HepG2 (cell line): ENCODE measurements around the gene FAM118A. TPM values are rescaled to one million over a fixed set of nuclear protein-coding genes. Genes with fewer than 3 reads are reported as not detected.

Experiments used
- AFF4 ChIP-seq: sonication (generic); formaldehyde crosslinking; IDR thresholded peaks from 2 replicates; pipeline ENCODE4 v1.4.0; 2020; ENCODE audit warnings: missing genetic modification reagents
- ATAD3A ChIP-seq: sonication (generic); formaldehyde crosslinking; IDR thresholded peaks from 2 replicates; pipeline ENCODE4 v1.4.0; 2020; ENCODE audit warnings: missing genetic modification reagents
- ATF5 ChIP-seq: sonication (generic); formaldehyde crosslinking; IDR thresholded peaks from 2 replicates; pipeline ENCODE4 v1.4.0; 2020; ENCODE audit warnings: mild to moderate bottlenecking, low read depth, missing genetic modification reagents
- GFI1 ChIP-seq: sonication (generic); formaldehyde crosslinking; IDR thresholded peaks from 2 replicates; pipeline ENCODE4 v1.5.0; 2020; ENCODE audit warnings: missing genetic modification reagents, mild to moderate bottlenecking, borderline replicate concordance
- GRHL1 ChIP-seq: sonication (generic); formaldehyde crosslinking; conservative IDR thresholded peaks from 2 replicates; pipeline ENCODE4 v1.8.0; 2022; ENCODE audit warnings: missing genetic modification reagents
- HCFC1 ChIP-seq: fragments of 150-350 bp; IDR thresholded peaks from 2 replicates; pipeline ENCODE4 v1.6.1; 2014; ENCODE audit warnings: low read depth, low read length
- HDAC2 ChIP-seq: sonication (generic); formaldehyde crosslinking; IDR thresholded peaks from 2 replicates; pipeline ENCODE4 v1.4.0; 2020; ENCODE audit warnings: missing genetic modification reagents
- HIC2 ChIP-seq: sonication (generic); formaldehyde crosslinking; IDR thresholded peaks from 2 replicates; pipeline ENCODE4 v1.9.0; 2022; ENCODE audit warnings: low read depth, missing genetic modification reagents
- LBX2 ChIP-seq: sonication (generic); formaldehyde crosslinking; IDR thresholded peaks from 2 replicates; pipeline ENCODE4 v1.5.0; 2020; ENCODE audit warnings: missing genetic modification reagents, mild to moderate bottlenecking, borderline replicate concordance
- TRAFD1 ChIP-seq: sonication (generic); formaldehyde crosslinking; IDR thresholded peaks from 2 replicates; pipeline ENCODE4 v1.5.1; 2020; ENCODE audit warnings: missing genetic modification reagents, mild to moderate bottlenecking, borderline replicate concordance
- ZNF292 ChIP-seq: sonication (generic); formaldehyde crosslinking; IDR thresholded peaks from 2 replicates; pipeline ENCODE4 v1.8.1; 2022; ENCODE audit warnings: mild to moderate bottlenecking, low read depth, missing genetic modification reagents, borderline replicate concordance
- ZNF710 ChIP-seq: sonication (generic); formaldehyde crosslinking; IDR thresholded peaks from 2 replicates; pipeline ENCODE4 v1.5.0; 2020; ENCODE audit warnings: mild to moderate bottlenecking, missing genetic modification reagents, borderline replicate concordance
- ZNF768 ChIP-seq: sonication (generic); formaldehyde crosslinking; IDR thresholded peaks from 2 replicates; pipeline ENCODE4 v1.4.0; 2020; ENCODE audit warnings: missing genetic modification reagents
- ZNF891 ChIP-seq: sonication (generic); formaldehyde crosslinking; IDR thresholded peaks from 2 replicates; pipeline ENCODE4 v1.5.0; 2020; ENCODE audit warnings: mild to moderate bottlenecking, missing genetic modification reagents
- ZSCAN12 ChIP-seq: sonication (generic); formaldehyde crosslinking; IDR thresholded peaks from 2 replicates; pipeline ENCODE4 v1.9.0; 2021; ENCODE audit warnings: mild to moderate bottlenecking, missing genetic modification reagents
- polyA plus RNA-seq, 8 experiments: library from polyadenylated mRNA; depleted of rRNA in 3 of 8; stranded (reverse) in 7 of 8; unstranded in 1 of 8; fragments of >200 nt; fragmentation: Illumina TruSeq in 4 of 8; extraction: Trizol in 4 of 8; gene quantifications; 2 replicates each; pipeline versions ENCODE4 v1.2.1 to v1.2.3, GENCODE V29; 2011 to 2016; ENCODE audit warnings: low read depth in 4 of 8, missing spikeins in 1 of 8, mixed read lengths in 1 of 8; ENCODE audit not compliant: insufficient read depth in 1 of 8
- total RNA-seq, 5 experiments: library from RNA; depleted of rRNA; stranded (reverse); fragments of >200 nt; fragmentation: Illumina TruSeq; extraction: Trizol; gene quantifications; 2 replicates each; pipeline ENCODE4 v1.2.3, GENCODE V29; 2016; ENCODE audit warnings: low read depth in 1 of 5

FAM118A gene
- total and polyA plus RNA-seq, 2 of the 13 experiments (the other 11 are each of a cell fraction or from before 2014, with no cell fraction given): 36.7 to 48.2 TPM

- TF ChIP-seq GRHL1 (CRISPR knock-in tag) (no peak), LBX2 (0 out of 2 replicates have a peak, but pooled peaks have one; percentile 62), HCFC1 (no peak), ZNF891 (CRISPR knock-in tag) (no peak), ZNF292 (peak; percentile 91; the same call in 1 of the 2 replicates), HIC2 (CRISPR knock-in tag) (0 out of 2 replicates have a peak, but pooled peaks have one; percentile 24), ATF5 (CRISPR knock-in tag) (no peak), AFF4 (no peak), TRAFD1 (CRISPR knock-in tag) (no peak), ZNF710 (CRISPR knock-in tag) (0 out of 2 replicates have a peak, but pooled peaks have one; percentile 59), ATAD3A (CRISPR knock-in tag) (no peak), HDAC2 (CRISPR knock-in tag) (peak; percentile 97), ZSCAN12 (no peak), ZNF768 (peak; percentile 49; the same call in 1 of the 2 replicates), GFI1 (CRISPR knock-in tag) (peak; percentile 87)
Measured at GRCh38 chr22:45273452-45274075, 36.2 kb upstream of the FAM118A start (continued).
